ENCODE data around the gene PDE6B.
"Not testable (repeated sequence)": the region's sequence is repeated elsewhere in the genome, so short reads cannot be mapped to it uniquely, and the experiment has no call there.

The PDE6B gene

DNA sequence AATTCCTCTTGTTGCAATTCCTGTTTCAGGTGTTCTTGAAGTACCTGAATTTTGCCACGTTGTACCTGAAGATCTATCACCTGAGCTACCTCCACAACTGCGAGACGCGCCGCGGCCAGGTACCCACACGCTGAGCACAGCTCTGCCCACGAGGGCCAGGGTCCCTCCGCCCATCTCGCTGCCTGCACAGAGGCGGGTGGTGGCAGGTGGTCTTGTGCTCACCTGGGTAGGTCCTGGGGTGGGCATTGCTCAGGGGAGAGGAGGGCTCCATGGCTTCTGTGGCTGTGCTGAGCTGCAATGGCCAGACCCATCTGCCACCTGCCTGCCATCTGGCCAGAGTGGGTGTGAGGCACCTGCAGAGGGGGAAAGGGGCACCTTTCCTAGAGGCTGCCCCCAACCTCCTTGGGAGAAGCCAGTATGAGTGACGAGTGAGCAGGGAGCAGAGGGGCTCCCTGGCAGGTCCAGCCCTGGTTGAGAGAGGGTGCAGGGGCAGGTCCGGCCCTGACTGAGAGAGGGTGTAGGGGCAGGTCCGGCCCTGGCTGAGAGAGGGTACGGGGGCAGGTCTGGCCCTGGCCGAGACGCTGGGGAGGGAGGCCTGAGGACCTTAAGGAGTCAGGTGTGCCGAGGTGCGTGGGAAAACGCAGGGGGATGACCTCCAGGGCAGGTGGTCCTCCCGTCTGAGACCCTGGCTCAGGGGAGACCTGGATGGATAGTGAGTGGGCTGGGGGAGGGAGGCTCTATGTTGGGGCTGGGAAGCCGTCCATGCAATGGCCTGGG, 10.7 kb downstream of the PDE6B start:
- no peak for DNase-seq (ENCODE audit: low read depth)

DNA sequence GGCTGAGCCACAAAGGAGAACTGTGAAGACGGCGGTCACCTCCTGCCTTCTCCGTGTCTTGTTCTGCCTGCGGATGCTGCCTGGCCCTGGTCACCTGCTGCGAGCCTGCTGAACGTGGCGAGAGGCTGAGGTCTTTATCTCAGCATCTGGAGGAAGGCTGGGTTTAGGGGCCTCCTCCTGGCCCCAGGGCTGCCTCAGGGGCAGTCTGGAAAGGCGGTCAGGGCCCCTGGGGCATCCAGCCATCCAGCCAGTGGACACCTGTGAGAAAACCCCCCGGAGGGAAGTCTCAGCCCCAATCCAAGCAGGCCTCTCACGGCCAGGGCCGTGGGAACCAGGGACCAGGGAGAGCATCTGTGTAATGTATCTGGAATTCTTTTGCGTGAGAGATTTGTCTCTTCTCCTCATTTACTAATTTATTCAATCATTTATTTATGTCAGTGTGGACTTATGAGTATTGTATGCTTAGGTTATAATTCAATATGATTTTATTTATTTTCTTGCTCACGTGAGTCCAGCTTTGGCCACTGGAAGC, 11.3 kb downstream of the PDE6B start:
- no peak for DNase-seq (ENCODE audit: low read depth)

DNA sequence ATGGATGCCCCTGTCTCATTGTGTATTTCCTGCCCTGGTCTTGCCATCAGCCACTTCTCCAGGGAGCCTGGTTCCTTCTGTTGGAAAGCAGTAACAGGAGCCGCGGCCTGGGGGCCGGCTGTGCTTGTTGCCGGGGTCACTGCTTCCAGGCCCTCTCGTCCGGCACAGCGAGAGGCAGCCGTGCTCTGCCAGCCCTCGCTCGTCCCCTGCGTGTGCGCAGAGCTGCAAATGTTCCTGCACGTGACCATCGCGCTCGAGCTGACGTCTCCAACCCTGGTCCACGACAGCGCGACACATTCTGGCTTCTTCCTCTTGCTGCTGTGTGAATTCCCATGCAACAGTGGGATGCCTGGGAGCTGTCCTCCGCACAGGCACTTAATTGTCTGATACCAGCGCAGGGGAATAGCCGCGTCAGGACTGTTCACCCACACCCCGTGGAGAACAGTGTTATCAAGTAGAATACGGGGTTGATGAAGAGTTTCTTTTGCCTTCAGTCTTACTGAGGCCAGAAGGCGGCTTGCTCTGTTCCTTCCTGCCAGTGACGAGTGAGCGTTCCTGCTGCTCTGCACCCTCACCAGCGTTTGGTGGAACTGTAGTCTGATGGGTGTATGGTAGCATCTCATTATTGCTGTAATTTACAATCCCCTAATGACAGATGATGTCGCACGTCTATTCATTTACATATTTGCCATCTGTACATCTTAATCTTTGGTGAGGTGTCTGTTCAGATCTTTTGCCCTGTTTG, 12.3 kb downstream of the PDE6B start:
- no peak for DNase-seq (ENCODE audit: low read depth)

DNA sequence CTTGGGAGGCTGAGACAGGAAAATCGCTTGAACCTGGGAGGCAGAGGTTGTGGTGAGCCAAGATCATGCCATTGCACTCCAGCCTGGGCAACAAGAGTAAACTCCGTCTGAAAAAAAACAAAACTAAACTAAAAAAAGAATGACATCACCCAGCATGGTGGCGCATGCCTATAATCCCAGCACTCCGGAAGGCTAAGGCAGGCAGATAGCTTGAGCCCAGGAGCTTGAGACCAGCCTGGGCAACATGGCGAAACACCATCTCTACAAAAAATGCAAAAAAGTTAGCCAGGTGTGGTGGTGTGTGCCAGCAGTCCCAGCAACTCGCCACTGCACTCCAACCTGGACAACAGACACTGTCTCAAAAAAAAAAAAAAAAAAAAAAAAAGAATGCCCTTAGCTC, 17.0 kb downstream of the PDE6B start:
- not testable (repeated sequence) for DNase-seq (ENCODE audit: low read depth)

DNA sequence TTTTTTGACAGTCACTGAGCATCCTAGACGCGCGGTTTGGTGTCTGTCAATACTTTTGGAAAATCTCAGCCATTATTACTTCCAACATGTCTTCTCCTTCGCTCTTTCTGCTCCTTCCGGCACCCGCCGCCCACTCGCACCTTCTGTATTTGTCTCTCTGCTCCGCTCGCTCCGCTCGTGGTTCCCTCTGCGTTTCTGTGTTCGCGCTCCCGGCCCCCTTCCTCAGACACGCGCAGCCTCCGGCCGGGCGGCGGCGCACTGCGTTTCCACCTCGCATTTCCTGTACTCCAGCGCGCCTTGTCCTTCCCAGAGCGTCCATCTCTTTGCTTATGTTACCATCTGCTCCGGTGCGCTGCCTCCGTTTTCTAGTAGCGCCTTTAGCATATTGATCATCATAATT, 21.1 kb downstream of the PDE6B start:
- DNase-seq (ENCODE audit: low read depth): no peak

DNA sequence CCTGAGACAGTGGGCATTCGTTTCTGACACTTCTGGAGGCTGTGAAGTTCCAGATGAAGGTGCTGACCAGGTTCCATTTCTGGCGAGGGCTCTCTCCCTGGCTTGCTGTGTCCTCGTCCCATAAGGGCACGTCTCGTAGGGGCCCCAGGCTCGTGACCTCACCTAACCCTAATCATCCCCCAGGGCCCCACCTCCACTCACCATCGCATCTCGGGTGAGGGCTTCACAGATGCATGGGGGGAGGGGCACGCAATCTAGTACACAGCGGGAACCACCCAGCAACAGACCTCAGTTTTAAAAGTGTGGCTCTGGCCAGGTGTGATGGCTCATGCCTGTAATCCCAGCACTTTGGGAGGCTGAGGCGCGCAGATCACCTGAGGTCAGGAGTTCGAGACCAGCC, 22.1 kb downstream of the PDE6B start:
- no peak for DNase-seq (ENCODE audit: low read depth)

DNA sequence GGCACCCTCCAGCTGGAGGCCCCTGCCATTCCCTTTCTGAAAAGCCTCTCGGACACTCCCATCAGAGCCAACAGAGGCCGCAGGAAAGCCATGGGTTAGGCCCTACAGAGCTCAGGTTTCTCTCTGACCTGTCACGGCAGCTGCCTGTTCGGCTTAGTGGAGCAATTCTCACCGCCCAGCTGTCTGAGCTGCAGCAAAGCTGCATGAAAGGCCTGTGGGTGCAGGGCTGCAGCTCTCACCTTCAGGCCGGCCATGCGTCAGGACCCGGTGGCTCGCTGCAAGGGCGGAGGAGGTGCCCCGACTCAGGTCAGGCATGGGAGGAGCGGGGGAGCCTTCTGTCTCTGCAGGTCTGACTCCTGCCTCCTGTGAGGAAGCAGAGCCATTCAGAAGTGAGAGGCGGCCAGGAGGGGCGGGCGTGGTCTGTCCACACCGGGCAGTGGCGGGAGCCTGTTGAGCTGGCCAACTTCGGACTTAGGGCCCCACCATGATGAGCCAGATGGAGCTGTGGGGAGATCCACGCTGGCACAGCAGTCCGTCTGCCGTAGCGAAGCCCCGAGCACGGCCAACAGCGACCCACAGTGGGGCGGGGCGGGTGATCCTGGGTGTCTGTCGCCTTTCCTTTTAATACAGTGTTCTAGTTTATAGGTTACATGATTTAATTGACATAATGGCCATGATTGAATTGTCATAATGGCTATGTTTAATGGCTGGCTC, 23.4 kb downstream of the PDE6B start:
- DNase-seq (ENCODE audit: low read depth): no peak

DNA sequence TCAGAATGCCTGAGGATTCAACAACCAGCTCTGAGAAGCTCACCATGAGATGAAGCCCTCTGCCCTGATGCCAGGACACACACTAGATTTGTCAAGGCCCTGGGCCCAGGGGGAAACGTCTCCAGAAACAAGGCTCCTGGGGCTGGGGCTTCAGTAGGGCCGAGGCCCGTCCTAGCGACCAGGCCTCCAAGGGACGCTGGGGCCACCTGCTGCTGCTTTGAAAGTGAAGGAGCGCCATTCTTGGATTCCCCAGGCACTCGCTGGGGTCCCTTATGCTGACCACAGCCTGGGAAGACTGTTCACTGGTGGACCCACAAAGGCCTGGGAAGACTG, 23.9 kb downstream of the PDE6B start:
- DNase-seq (ENCODE audit: low read depth): no peak

DNA sequence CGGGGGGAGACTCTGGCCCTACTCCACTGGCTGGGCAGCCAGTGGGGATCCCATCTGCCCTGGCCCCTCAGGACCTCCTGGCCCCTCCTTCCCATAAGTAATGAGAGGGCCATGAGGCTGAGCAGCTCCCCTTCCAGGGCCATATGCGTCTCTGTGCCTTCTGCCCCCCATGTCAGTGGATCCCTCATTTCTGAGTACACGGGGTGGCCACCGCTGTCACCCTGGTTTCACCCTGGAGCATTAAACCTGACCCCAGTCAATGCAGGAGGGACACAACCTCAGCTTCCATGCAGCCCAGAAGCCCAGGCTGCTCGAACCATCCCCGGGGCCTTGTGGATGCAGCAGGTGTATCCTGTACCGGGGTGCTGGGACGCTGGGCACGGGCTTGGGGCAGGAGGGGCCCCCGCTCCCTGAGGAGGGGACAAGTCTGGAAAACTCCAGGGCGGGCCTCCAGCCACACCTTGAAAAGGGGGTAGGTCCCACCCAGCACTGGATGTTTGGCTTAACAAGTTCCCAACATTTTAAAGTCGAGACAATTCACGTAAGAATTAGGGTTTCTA, 24.5 kb downstream of the PDE6B start:
- no peak for DNase-seq (ENCODE audit: low read depth)

DNA sequence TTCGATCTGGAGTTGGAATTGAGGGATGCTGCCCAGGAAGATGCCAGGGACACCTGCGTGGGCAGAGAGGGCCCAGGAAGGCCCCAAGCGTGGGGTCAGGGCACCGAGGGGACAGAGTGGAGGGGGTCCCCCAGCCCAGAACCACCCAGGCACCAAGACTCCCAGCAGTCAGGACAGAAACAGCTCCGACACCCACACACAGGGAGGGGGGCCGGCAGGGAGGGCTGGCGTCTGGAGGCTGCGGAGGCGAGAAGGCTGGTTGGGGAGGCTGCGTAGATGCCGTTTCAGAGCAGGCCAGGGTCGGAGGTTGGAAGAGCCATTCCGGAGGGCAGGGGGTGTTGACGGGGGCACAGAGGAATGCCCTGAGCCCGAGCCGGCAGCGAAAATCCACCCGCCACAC, 25.1 kb downstream of the PDE6B start:
- no peak for DNase-seq (ENCODE audit: low read depth)

DNA sequence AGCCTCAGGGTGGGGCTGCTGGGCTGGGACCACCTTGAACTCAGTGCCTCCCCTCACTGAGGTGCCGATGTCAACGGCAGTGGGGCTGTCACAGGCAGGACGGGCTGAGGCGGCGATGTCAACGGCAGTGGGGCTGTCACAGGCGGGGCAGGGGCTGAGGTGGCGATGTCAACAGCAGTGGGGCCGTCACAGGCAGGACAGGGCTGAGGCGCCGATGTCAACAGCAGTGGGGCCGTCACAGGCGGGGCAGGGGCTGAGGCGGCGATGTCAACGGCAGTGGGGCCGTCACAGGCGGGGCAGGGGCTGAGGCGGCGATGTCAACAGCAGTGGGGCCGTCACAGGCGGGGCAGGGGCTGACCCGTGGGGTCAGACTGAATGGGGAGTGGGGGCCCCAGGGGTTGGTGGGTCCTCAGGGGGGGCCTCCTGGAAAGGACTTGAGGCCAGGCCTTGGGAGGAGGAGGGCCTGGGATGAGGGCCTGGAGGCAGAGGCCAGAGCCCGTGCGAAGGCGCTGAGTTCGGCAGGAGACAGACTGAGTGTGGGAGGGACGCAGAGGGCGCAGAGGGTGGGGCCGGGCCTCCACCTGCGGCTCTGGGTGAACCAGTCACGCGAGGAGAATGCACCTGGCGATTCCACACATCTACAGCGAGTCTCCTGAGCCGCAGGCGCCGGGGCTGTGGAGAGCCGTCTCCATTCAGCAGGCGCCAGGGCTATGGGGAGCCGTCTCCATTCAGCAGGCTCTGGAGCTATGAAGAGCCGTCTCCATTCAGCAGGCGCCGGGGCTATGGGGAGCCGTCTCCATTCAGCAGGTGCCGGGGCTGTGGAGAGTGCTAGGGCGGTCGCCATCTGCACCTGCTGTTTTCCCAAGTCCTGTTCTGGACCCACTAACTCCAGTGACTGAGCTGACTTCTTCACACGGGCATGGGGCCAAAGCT, 25.8 kb downstream of the PDE6B start:
- no peak for DNase-seq (ENCODE audit: low read depth)

DNA sequence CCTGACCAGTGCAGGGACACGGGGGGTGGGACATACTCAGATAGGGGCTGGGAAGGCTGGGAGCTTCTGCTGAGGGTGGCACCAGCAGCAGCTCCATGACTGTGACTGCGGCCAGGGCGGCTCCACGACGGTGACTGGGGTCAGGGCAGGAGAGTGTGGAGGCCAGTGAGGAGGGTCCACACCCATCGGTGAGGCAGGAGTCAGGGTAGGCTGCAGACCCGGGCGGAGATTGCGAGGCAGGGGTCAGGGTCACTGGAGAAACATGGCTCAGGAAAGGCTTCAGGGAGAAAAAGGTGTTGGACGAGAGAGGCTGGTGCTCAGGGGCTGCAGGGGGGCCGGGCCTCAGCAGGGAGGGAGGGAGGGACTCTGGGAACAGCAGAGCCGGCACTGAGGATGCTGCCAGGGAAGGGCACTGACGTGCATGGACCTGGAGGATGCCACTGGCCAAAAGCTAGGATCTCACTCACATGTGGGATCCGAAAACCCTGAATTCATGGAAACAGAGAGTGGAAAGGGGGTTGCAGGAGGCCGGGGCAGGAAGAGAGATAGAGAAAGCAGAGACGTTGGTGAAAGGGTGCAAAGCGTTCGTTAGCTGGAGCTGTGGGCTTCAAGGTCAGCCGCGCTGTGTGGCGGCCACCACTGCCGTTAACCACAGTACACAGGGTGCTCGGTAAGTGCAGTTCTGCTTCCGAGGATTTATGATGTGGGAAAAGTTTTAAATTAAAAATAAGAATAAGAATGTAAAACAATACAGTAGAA, 26.7 kb downstream of the PDE6B start:
- DNase-seq (ENCODE audit: low read depth): no peak

DNA sequence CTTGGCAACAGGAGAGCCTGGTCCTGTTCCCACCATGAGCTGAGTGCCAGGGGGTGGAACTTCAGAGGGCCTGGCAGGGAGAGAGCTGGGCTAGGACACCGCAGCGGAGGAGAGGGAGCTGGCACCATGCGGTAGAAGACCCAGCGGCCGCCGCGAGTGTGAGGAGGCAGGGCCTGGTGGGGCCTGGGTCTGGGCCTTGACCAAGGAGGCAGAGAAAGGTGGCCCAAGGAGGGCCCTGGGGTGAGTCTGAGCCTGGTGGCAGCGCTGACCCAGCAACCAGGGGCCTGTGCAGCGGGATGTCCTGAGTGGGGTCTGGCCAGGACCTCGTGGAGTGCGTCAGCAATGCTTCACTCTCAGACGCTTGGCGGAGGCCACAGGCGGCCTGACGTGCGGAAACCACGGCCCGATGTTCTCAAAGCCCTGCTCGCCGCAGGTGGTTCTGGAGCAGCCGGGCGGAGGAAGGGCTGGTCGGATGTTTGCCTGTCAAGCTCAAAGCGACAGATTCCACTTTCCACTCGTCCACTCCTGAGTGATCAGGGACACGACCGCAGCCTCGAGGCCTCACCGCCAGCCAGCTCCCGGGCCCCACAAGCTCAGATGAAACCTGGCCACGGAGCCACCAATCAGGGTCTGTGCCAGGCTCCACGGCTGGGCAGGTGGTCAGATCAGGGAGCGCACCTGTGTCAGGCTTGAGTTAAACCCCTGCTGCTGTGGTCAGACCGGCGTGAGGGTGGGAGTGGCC, 27.9 kb downstream of the PDE6B start:
- no peak for DNase-seq (ENCODE audit: low read depth)

DNA sequence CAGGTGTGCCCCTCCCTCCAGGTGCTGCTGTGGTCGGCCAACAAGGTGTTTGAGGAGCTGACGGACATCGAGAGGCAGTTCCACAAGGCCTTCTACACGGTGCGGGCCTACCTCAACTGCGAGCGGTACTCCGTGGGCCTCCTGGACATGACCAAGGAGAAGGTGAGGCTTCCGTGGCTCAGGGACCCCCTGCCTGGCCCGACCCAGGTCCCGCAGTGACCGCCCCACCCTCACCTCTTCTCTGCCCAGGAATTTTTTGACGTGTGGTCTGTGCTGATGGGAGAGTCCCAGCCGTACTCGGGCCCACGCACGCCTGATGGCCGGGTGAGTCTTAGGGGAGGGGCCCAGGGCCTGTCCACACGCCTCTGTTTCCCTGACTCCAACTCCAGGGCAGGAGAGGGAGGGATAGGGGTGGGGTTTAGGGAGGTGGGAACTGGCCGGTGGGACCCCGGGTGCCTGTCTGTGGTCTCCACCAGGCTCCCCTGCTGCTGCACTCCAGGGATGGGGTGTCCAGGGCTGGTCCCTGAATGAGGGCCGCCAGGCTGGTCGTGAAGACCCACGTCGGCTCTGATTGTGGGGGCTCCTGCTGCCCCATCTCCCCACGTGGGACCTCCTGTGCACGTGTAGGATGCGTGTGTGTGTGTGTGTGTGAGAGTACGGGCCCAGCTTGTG, 28.6 kb downstream of the PDE6B start:
- no peak for DNase-seq (ENCODE audit: low read depth)

DNA sequence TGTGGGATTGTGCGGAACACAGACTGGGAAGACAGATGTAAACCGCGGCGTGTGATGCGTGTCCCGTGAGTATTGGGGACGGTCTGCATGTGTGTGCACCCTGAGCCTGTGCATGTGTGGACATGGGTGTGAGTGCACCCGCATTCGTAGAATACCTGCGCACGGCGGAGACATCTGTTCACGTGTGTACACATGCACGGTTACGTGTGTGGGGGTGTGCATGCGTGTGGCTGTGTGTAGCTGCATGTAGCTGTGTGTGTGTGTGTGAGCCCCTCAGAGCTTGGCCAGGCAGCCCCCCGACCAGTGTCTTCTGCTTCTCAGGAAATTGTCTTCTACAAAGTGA, 29.1 kb downstream of the PDE6B start:
- DNase-seq (ENCODE audit: low read depth): no peak

DNA sequence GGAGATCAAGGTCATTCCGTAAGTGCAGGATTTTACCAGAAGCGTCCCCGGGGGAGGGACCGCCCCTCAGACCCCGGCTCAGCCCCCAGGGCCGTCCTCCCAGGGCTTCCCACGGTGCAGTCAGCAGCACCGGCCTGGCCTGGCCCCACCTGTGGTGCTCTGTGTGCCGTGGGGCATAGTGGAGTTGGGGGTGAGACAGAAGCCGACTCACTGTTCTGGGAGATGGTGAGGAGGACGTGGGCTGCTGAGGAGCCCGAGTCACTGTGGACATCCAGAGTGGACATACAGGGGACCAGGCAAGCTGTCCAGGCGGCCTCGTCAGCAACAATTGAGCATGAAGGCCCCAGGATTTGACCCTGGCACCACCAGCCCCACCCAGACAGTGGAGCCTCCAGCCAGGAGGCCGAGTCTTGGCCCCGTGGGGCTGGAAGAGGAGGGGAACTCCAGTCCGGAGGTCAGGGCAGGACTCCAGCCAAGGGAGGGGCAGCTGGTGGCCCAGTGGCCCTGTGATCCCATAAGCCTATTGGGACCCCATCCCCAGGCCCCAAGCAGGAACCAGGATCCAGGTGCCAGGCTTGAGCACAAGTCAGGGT, 29.6 kb downstream of the PDE6B start:
- no peak for DNase-seq (ENCODE audit: low read depth)

DNA sequence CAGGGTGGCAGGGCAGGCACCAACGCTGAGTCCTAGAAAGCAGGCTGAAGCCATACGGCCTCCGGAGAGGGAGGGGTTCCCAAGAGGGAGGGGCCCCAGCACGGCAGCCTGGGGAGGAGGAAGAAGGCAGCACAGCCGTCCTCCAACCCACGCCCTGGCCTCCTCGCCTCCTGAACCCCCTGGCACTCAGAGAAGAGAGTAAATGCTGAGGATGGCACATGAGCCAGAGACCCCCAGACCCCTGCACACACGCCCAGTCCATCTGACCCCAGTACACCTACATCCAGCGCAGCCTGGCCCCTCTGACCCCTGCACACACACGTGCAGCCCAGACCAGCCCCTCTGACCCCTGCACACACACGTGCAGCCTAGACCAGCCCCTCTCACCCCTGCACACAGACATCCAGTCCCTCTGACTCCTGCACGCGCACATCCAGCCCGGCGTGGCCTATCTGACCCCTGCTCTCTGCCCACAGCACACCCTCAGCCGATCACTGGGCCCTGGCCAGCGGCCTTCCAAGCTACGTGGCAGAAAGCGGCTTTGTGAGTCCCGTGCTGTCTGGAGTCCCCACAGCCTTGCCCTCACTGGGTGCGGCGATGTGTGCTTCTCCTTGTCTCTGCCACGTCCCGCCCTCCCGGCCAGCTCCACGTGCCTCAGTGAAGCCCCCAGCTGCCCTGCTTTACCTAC, 30.2 kb downstream of the PDE6B start:
- no peak for DNase-seq (ENCODE audit: low read depth)

All from GM04503 (cell line).